Left ventricle myocardium superior (tissue), 1 donor: ENCODE data around the gene CDK14. TPM values are rescaled to one million over a fixed set of nuclear protein-coding genes. Genes with fewer than 3 reads are reported as not detected.

Experiments used
- ATAC-seq: fragments of 200-7000 bp; cut with Tn5 transposase; one replicate; pipeline ENCODE4 v1.9.1; 2020; ENCODE audit warnings: mild to moderate bottlenecking, moderate library complexity
- DNase-seq: peaks from one replicate; pipeline ENCODE4 v3.0.0-alpha.2; 2020
- intact Hi-C: fragments of 100-400 bp; cut with micrococcal nuclease; formaldehyde crosslinking; loops from one replicate; pipeline ENCODE4 v1.11.0; 2022
- total RNA-seq: library from RNA; stranded (reverse); fragmentation: NEBNext Ultra II Directional; extraction: Animal tissue kit (Norgen Biotek cat#: 25700); gene quantifications from one replicate; pipeline ENCODE4 v1.2.1, GENCODE V29; 2021
- donor health status: DM: no; HTN: yes; CAD: no; lungs with severe emphysema.

CDK14 gene
- total RNA-seq, 1 donor from 2014 or later, result 23.9 TPM

GRCh38 chr7:91082038-91082437 lies 485.9 kb downstream of the CDK14 start:
- ATAC-seq (peak; percentile 41), DNase-seq (no peak)
- intact Hi-C loops, result loop anchor here (5.0 to 10.0 kb wide), 3 partner anchors 185 to 703 kb away; no protein-coding TSS in a partner anchor

- DNase-seq (no peak), ATAC-seq (peak; percentile 36)
- intact Hi-C loops, result loop anchor here (5.0 to 10.0 kb wide), 3 partner anchors 184 to 702 kb away; no protein-coding TSS in a partner anchor
Measured at GRCh38 chr7:91082852-91083495, 486.9 kb downstream of the CDK14 start.

- peak; percentile 92 for ATAC-seq
- peak; percentile 69 for DNase-seq
- intact Hi-C loops, result loop anchor here (5.0 to 10.0 kb wide), 3 partner anchors 183 to 701 kb away; no protein-coding TSS in a partner anchor
Measured at GRCh38 chr7:91083855-91084644, 487.9 kb downstream of the CDK14 start.

GRCh38 chr7:91085175-91085574 lies 489.1 kb downstream of the CDK14 start:
- ATAC-seq (no peak), DNase-seq (no peak)
- intact Hi-C loops, result loop anchor here (10.0 kb wide), 2 partner anchors 550 to 700 kb away; no protein-coding TSS in a partner anchor

- intact Hi-C loops, result loop anchor here (10.0 kb wide), 2 partner anchors 549 to 699 kb away; no protein-coding TSS in a partner anchor
- no peak for ATAC-seq
Measured at GRCh38 chr7:91086200-91086599, 490.1 kb downstream of the CDK14 start.

GRCh38 chr7:91088156-91088555 lies 492.0 kb downstream of the CDK14 start:
- intact Hi-C loops, result loop anchor here (10.0 kb wide), 2 partner anchors 547 to 697 kb away; no protein-coding TSS in a partner anchor
- DNase-seq, result no peak
- no peak for ATAC-seq

More at GRCh38 chr7:91086200-91086599, 490.1 kb downstream of the CDK14 start:
- no peak for DNase-seq

- DNase-seq (no peak), ATAC-seq (no peak)
- intact Hi-C loops, result loop anchor here (10.0 kb wide), 2 partner anchors 546 to 696 kb away; no protein-coding TSS in a partner anchor
Measured at GRCh38 chr7:91088691-91089090, 492.6 kb downstream of the CDK14 start.

- intact Hi-C loops, result loop anchor here (10.0 kb wide), 2 partner anchors 545 to 695 kb away; no protein-coding TSS in a partner anchor
- ATAC-seq (peak; percentile 70), DNase-seq (no peak)
Measured at GRCh38 chr7:91089382-91089963, 493.4 kb downstream of the CDK14 start.

- intact Hi-C loops, result no loop called here
- DNase-seq (no peak), ATAC-seq (peak; percentile 85)
Measured at GRCh38 chr7:91090684-91091083, 494.6 kb downstream of the CDK14 start.

- no peak for DNase-seq
- intact Hi-C loops, result no loop called here
- no peak for ATAC-seq
Measured at GRCh38 chr7:91091631-91092030, 495.5 kb downstream of the CDK14 start.

GRCh38 chr7:91093181-91093580 lies 497.1 kb downstream of the CDK14 start:
- intact Hi-C loops, result no loop called here
- DNase-seq, result no peak
- ATAC-seq, result no peak

- DNase-seq (no peak), ATAC-seq (no peak)
- intact Hi-C loops, result no loop called here
Measured at GRCh38 chr7:91098566-91098965, 502.4 kb downstream of the CDK14 start.

GRCh38 chr7:91103363-91103762 lies 507.2 kb downstream of the CDK14 start:
- DNase-seq, result no peak
- intact Hi-C loops, result no loop called here
- ATAC-seq, result no peak

- DNase-seq, result no peak
- intact Hi-C loops, result no loop called here
- ATAC-seq, result no peak
Measured at GRCh38 chr7:91107460-91107859, 511.3 kb downstream of the CDK14 start.

GRCh38 chr7:91109200-91109599 lies 513.1 kb downstream of the CDK14 start:
- intact Hi-C loops, result no loop called here
- ATAC-seq, result no peak
- DNase-seq, result no peak

GRCh38 chr7:91112902-91113341 lies 516.8 kb downstream of the CDK14 start:
- DNase-seq (no peak), ATAC-seq (no peak)

GRCh38 chr7:91114232-91114631 lies 518.1 kb downstream of the CDK14 start:
- intact Hi-C loops, result no loop called here
- ATAC-seq (no peak), DNase-seq (no peak)

More at GRCh38 chr7:91112902-91113341, 516.8 kb downstream of the CDK14 start:
- intact Hi-C loops, result no loop called here

- DNase-seq, result no peak
- ATAC-seq, result no peak
- intact Hi-C loops, result no loop called here
Measured at GRCh38 chr7:91126762-91127161, 530.6 kb downstream of the CDK14 start.

- no peak for ATAC-seq
- no peak for DNase-seq
- intact Hi-C loops, result no loop called here
Measured at GRCh38 chr7:91127325-91127724, 531.2 kb downstream of the CDK14 start.

- intact Hi-C loops, result no loop called here
- no peak for DNase-seq
- ATAC-seq, result no peak
Measured at GRCh38 chr7:91127959-91128358, 531.8 kb downstream of the CDK14 start.
